Measurements from ENCODE around the gene SLC44A3. TPM values are rescaled to one million over a fixed set of nuclear protein-coding genes. Genes with fewer than 3 reads are reported as not detected.
A peak's percentile ranks its signal among the peaks of the same experiment; 100 is the strongest.

The SLC44A3 gene
- total and polyA plus RNA-seq, 2 of the 8 experiments (the other 6 are each of a cell fraction or from before 2014, with no cell fraction given): 4.2 to 5.0 TPM

GRCh38 chr1:94908965-94909364 is 88.8 kb downstream of the SLC44A3 start:
- no peak overlapping the region for H3K9ac ChIP-seq (replicated peaks in 1 of 4; ENCODE audit: extremely low read depth in 1 of 4, low read depth in 3 of 4, low read length in 3 of 4)
- DNase-seq (ENCODE audit: low read depth in 1 of 2, low spot score in 2 of 2) (no peak), FAIRE-seq (no peak)
- peaks cover 40 to 98% of the 10 kb centered on the region in 2 experiments for H3K79me2 ChIP-seq (ENCODE audit: control insufficient read depth in 1 of 2, insufficient read depth in 2 of 2, low read length in 2 of 2)
- H3K27ac ChIP-seq (ENCODE audit: low read depth, low read length): no peak overlapping the region
- H3K27me3 ChIP-seq (replicated peaks in 1 of 4; ENCODE audit: control insufficient read depth in 3 of 4, extremely low read depth in 1 of 4, insufficient read depth in 3 of 4, low read length in 3 of 4): no peaks in the 10 kb centered on the region
- H3K36me3 ChIP-seq (ENCODE audit: control insufficient read depth in 2 of 4, insufficient read depth in 4 of 4, low read length in 3 of 4): peaks cover 0 to 10% (median 0%) of the 10 kb centered on the region in 4 experiments; a peak in 2 of 8 replicates
- no peak overlapping the region for H2BK20ac ChIP-seq (ENCODE audit: low read length)
- H2BK120ac ChIP-seq (replicated peaks; ENCODE audit: low read depth, low read length): no peak overlapping the region
- POLR2A ChIA-PET (ENCODE audit: partially characterized antibody): interaction anchor here (2.4 to 4.5 kb wide), 2 partner anchors 10 to 15 kb away, joined by 7 to 29 read pairs; no protein-coding TSS in a partner anchor
- WGBS, 2 experiments (ENCODE audit: extremely low coverage in 1 of 2, insufficient coverage in 1 of 2, insufficient read length in 1 of 2, insufficient replicate concordance in 2 of 2, low coverage in 1 of 2, low lambda C conversion rate in 2 of 2, missing lambda C conversion rate in 1 of 2): 65% methylated on average over 1 of the region's 2 CpGs; no CpG with 5 or more reads in 1 of the 2 experiments
- no peak overlapping the region for H2BK5ac ChIP-seq (ENCODE audit: low read depth, low read length)
- H4K5ac ChIP-seq (ENCODE audit: insufficient read length, low read depth, low read length): no peak overlapping the region
- no peak overlapping the region for H4K91ac ChIP-seq (replicated peaks; ENCODE audit: insufficient read length, low read length)
- no peak overlapping the region for H3K4ac ChIP-seq (replicated peaks; ENCODE audit: insufficient read length, low read depth, low read length)
- no peak overlapping the region for H3K18ac ChIP-seq (ENCODE audit: extremely low read depth, low read length)
- no peak overlapping the region for H2AK5ac ChIP-seq (ENCODE audit: low read depth, low read length)
- no peak overlapping the region for H3K23ac ChIP-seq (ENCODE audit: insufficient read length)
- H3K4me2 ChIP-seq (ENCODE audit: insufficient read depth in 1 of 2, low read depth in 2 of 2, low read length in 2 of 2): peak overlapping the region in 1 of 2 experiments; percentile 64; a peak in 1 of 4 replicates
- CTCF ChIA-PET (ENCODE audit: partially characterized antibody): interaction anchor here (0.8 to 3.5 kb wide), 5 partner anchors 12 to 135 kb away, joined by 3 to 12 read pairs (median 8); no protein-coding TSS in a partner anchor
- no peak overlapping the region for H3K4me3 ChIP-seq (ENCODE audit: extremely low read depth in 1 of 4, insufficient read depth in 2 of 4, low read depth in 3 of 4, low read length in 4 of 4)
- peaks cover 13% of the 10 kb centered on the region for H3K79me1 ChIP-seq (ENCODE audit: low read depth, low read length)
- no peak overlapping the region for H4K8ac ChIP-seq (ENCODE audit: extremely low read depth, insufficient read depth, low read length)
- H3K23me2 ChIP-seq (ENCODE audit: low read depth, low read length): no peaks in the 10 kb centered on the region
- H3K56ac ChIP-seq (replicated peaks; ENCODE audit: insufficient read length, low read depth, low read length): no peak overlapping the region
- H2BK12ac ChIP-seq (ENCODE audit: low read depth, low read length): no peak overlapping the region
- H2BK15ac ChIP-seq (ENCODE audit: low read length): no peak overlapping the region
- H3K4me1 ChIP-seq (replicated peaks in 1 of 4; ENCODE audit: control insufficient read depth in 3 of 4, insufficient read depth in 4 of 4, low read length in 3 of 4): peaks cover 8 to 26% (median 17%) of the 10 kb centered on the region in 4 experiments
- no peak overlapping the region for H3K14ac ChIP-seq (ENCODE audit: insufficient read length)
- H4K20me1 ChIP-seq (replicated peaks in 1 of 2; ENCODE audit: control insufficient read depth in 1 of 2, insufficient read depth in 2 of 2, low read length in 2 of 2): peaks cover 50 to 53% of the 10 kb centered on the region in 2 experiments
- H3K9me3 ChIP-seq (ENCODE audit: insufficient read depth in 2 of 2, low read depth in 1 of 2, low read length in 1 of 2): no peaks in the 10 kb centered on the region
- no peak overlapping the region for H2AFZ ChIP-seq (ENCODE audit: low read length)
- TF ChIP-seq SP1 (IDR thresholded peaks at IDR 0.05; ENCODE audit: low read depth, low read length) (no peak), POLR2AphosphoS5 (IDR thresholded peaks at IDR 0.05; ENCODE audit: low read depth, low read length) (no peak), HDAC2 (IDR thresholded peaks at IDR 0.05; ENCODE audit: borderline replicate concordance in 1 of 2, low read depth in 2 of 2, low read length in 2 of 2) (no peak), TBP (IDR thresholded peaks at IDR 0.05; ENCODE audit: low read depth, low read length) (no peak), RNF2 (IDR thresholded peaks at IDR 0.05; ENCODE audit: borderline replicate concordance, low read depth, low read length, missing control alignments, poor library complexity, severe bottlenecking) (no peak), EP300 (IDR thresholded peaks at IDR 0.05; ENCODE audit: borderline replicate concordance in 1 of 2, low read depth in 2 of 2, low read length in 2 of 2) (no peak), SP4 (IDR thresholded peaks at IDR 0.05; ENCODE audit: low read length) (no peak), SAP30 (IDR thresholded peaks at IDR 0.05; ENCODE audit: insufficient read depth, insufficient replicate concordance, low read length) (no peak), ATF2 (IDR thresholded peaks at IDR 0.05; ENCODE audit: low read length) (no peak), ASH2L (IDR thresholded peaks at IDR 0.05; ENCODE audit: low read length) (no peak), SUZ12 (IDR thresholded peaks at IDR 0.05; ENCODE audit: low read length) (no peak)

Measured in H1 (cell line).